K562 (cell line): ENCODE data around the gene ZBTB44. TPM values are rescaled to one million over a fixed set of nuclear protein-coding genes. Genes with fewer than 3 reads are reported as not detected.

Experiments
- ARID2 ChIP-seq: fragments of 450-650 bp; IDR thresholded peaks from 2 replicates; pipeline ENCODE4 v1.6.1; 2017; ENCODE audit warnings: antibody characterized with exemption, mild to moderate bottlenecking
- CC2D1A ChIP-seq: fragments of 450-650 bp; IDR thresholded peaks from 2 replicates; pipeline ENCODE4 v1.6.1; 2017; ENCODE audit warnings: mild to moderate bottlenecking
- CEBPG ChIP-seq, 3 experiments: fragments of 200-800 bp in 1 of 3; sonication (Bioruptor generic) in 1 of 3; sonication (generic) in 1 of 3; formaldehyde crosslinking in 1 of 3; IDR thresholded peaks in 2 of 3; conservative IDR thresholded peaks in 1 of 3; 2 replicates each; pipeline versions ENCODE4 v1.6.1 to v1.8.0; 2016 to 2022; ENCODE audit warnings: missing compliant biosample characterization in 2 of 3, missing genetic modification characterization in 2 of 3, mild to moderate bottlenecking in 1 of 3, missing genetic modification reagents in 1 of 3
- DACH1 ChIP-seq: fragments of 450-650 bp; IDR thresholded peaks from 2 replicates; pipeline ENCODE4 v1.6.1; 2018; ENCODE audit not compliant: partially characterized antibody
- EHMT2 ChIP-seq: fragments of 450-650 bp; IDR thresholded peaks from 2 replicates; pipeline ENCODE4 v1.6.1; 2018; ENCODE audit warnings: antibody characterized with exemption
- EWSR1 ChIP-seq: fragments of 450-650 bp; IDR thresholded peaks from 2 replicates; pipeline ENCODE4 v1.6.1; 2018; ENCODE audit warnings: borderline replicate concordance, mild to moderate bottlenecking, low read depth, moderate library complexity; ENCODE audit not compliant: partially characterized antibody
- FUS ChIP-seq: fragments of 200-400 bp; formaldehyde crosslinking; optimal IDR thresholded peaks from 2 replicates; pipeline ENCODE3; 2017; ENCODE audit warnings: low read depth, low read length
- HCFC1 ChIP-seq: IDR thresholded peaks from 2 replicates; pipeline ENCODE4 v1.6.1; 2012; ENCODE audit warnings: low read depth, low read length, improper control_type of control experiment
- LCOR ChIP-seq: sonication (generic); formaldehyde crosslinking; IDR thresholded peaks from 2 replicates; pipeline ENCODE4 v1.8.0; 2022; ENCODE audit warnings: mild to moderate bottlenecking, missing genetic modification reagents
- MAFF ChIP-seq: IDR thresholded peaks from 2 replicates; pipeline ENCODE4 v1.6.1; 2012; ENCODE audit warnings: low read length, improper control_type of control experiment
- NR2C1 ChIP-seq, 2 experiments: fragments of 450-650 bp; IDR thresholded peaks; 2 replicates each; pipeline ENCODE4 v1.6.1; 2017; ENCODE audit warnings: mild to moderate bottlenecking in 2 of 2, antibody characterized with exemption in 1 of 2, inconsistent platforms in 1 of 2, missing compliant biosample characterization in 1 of 2, missing genetic modification characterization in 1 of 2
- POLR2H ChIP-seq: IDR thresholded peaks from 2 replicates; pipeline ENCODE4 v1.6.1; 2016; ENCODE audit warnings: missing genetic modification characterization, low read depth, mild to moderate bottlenecking, control low read depth, missing compliant biosample characterization, moderate library complexity
- RCOR1 ChIP-seq, 2 experiments: IDR thresholded peaks; 2 replicates each; pipeline ENCODE4 v1.6.1; 2012; ENCODE audit warnings: low read depth in 2 of 2, low read length in 2 of 2, borderline replicate concordance in 1 of 2, improper control_type of control experiment in 1 of 2
- SIN3B ChIP-seq: fragments of 450-650 bp; IDR thresholded peaks from 2 replicates; pipeline ENCODE4 v1.6.1; 2017; ENCODE audit warnings: low read depth, mild to moderate bottlenecking, moderate library complexity
- SLC30A9 ChIP-seq: fragments of 250-450 bp; sonication (Bioruptor Pico); IDR thresholded peaks from 2 replicates; pipeline ENCODE4 v1.8.0; 2022; ENCODE audit warnings: mild to moderate bottlenecking, moderate library complexity
- THRAP3 ChIP-seq: fragments of 450-650 bp; IDR thresholded peaks from 2 replicates; pipeline ENCODE4 v1.6.1; 2016; ENCODE audit warnings: mild to moderate bottlenecking, inconsistent platforms, borderline replicate concordance
- TRIM24 ChIP-seq, 2 experiments: fragments of 450-650 bp; IDR thresholded peaks; 2 replicates each; pipeline ENCODE4 v1.6.1; 2016
- U2AF1 ChIP-seq: fragments of 200-400 bp; formaldehyde crosslinking; optimal IDR thresholded peaks from 2 replicates; pipeline ENCODE3; 2017; ENCODE audit warnings: mild to moderate bottlenecking, low read depth, low read length, moderate library complexity
- VEZF1 ChIP-seq: fragments of 200-800 bp; sonication (Bioruptor generic); IDR thresholded peaks from 2 replicates; pipeline ENCODE4 v1.6.1; 2017; ENCODE audit warnings: missing genetic modification characterization, missing compliant biosample characterization
- ZNF263 ChIP-seq: sonication (generic); formaldehyde crosslinking; IDR thresholded peaks from 2 replicates; pipeline ENCODE4 v1.8.0; 2022; ENCODE audit warnings: mild to moderate bottlenecking, missing genetic modification reagents, borderline replicate concordance
- ZNF324 ChIP-seq: fragments of 250-450 bp; sonication (Bioruptor Pico); IDR thresholded peaks from 2 replicates; pipeline ENCODE4 v1.4.0; 2020; ENCODE audit warnings: mild to moderate bottlenecking
- ZNF512 ChIP-seq: IDR thresholded peaks from 2 replicates; pipeline ENCODE4 v1.6.1; 2016; ENCODE audit warnings: missing genetic modification characterization, missing compliant biosample characterization
- ZSCAN29 ChIP-seq: fragments of 450-650 bp; IDR thresholded peaks from 2 replicates; pipeline ENCODE4 v1.6.1; 2017
- polyA plus RNA-seq, 8 experiments: library from polyadenylated mRNA; depleted of rRNA in 4 of 8; stranded (reverse) in 5 of 8; unstranded in 3 of 8; fragments of >200 nt; fragmentation: Nextera tagmentation in 2 of 8; fragmentation: Illumina TruSeq in 1 of 8; extraction: Ambion mirVana in 2 of 8; extraction: Trizol in 1 of 8; gene quantifications; 2 replicates each; pipeline versions ENCODE4 v1.2.1 to v1.2.3, GENCODE V29; 2011 to 2014; ENCODE audit warnings: inconsistent platforms in 1 of 8, missing spikeins in 1 of 8
- total RNA-seq, 7 experiments: library from RNA; depleted of rRNA in 6 of 7; stranded (reverse); fragments of >200 nt in 6 of 7; fragmentation: Illumina TruSeq in 2 of 7; extraction: Trizol in 2 of 7; gene quantifications; 2 replicates each; pipeline versions ENCODE4 v1.2.1 to v1.2.3, GENCODE V29; 2011 to 2021; ENCODE audit warnings: low replicate concordance in 1 of 7
- TF ChIP-seq, protein P1 (sequence below): fragments of 250-450 bp; sonication (Bioruptor Pico); IDR thresholded peaks from 2 replicates; pipeline ENCODE4 v1.5.0; 2021; ENCODE audit warnings: mild to moderate bottlenecking, borderline replicate concordance

Gene ZBTB44
- total and polyA plus RNA-seq, 9 of the 15 experiments (the other 6 are each of a cell fraction or from before 2014, with no cell fraction given): 4.7 to 27.1 (median 17.3) TPM

GRCh38 chr11:130213143-130213978 lies 101.4 kb downstream of the ZBTB44 start (continued):
- no peak for TF ChIP-seq U2AF1
- TF ChIP-seq THRAP3: no peak
- TF ChIP-seq ZNF324 (CRISPR knock-in tag): no peak
- no peak for TF ChIP-seq EWSR1
- TF ChIP-seq CEBPG (CRISPR knock-in tag; IDR thresholded peaks at IDR 0.05): no peak
- no peak for TF ChIP-seq CEBPG (tag; conservative IDR thresholded peaks at IDR 0.05 in 1 of 2, IDR thresholded peaks at IDR 0.05 in 1 of 2)
- peak; percentile 63; the same call in 1 of the 2 replicates for TF ChIP-seq CC2D1A
- TF ChIP-seq NR2C1 (IDR thresholded peaks at IDR 0.05): no peak
- no peak for TF ChIP-seq NR2C1 (tag; IDR thresholded peaks at IDR 0.05)
- no peak for TF ChIP-seq ZNF512 (tag)
- TF ChIP-seq ARID2: peak; percentile 65; the same call in 1 of the 2 replicates
- no peak for TF ChIP-seq FUS
- TF ChIP-seq LCOR: no peak
- no peak for TF ChIP-seq EHMT2
- no peak for TF ChIP-seq SLC30A9 (CRISPR knock-in tag)
- TF ChIP-seq VEZF1: peak; percentile 89
- TF ChIP-seq POLR2H (tag): no peak
- 0 out of 2 replicates have a peak, but pooled peaks have one; percentile 13 for TF ChIP-seq HCFC1
- TF ChIP-seq TRIM24 (IDR thresholded peaks at IDR 0.05): no peak
- TF ChIP-seq RCOR1 (IDR thresholded peaks at IDR 0.05; ENCODE audit: borderline replicate concordance in 1 of 2, low read depth in 2 of 2, low read length in 2 of 2): 0 out of 4 replicates have a peak, but pooled peaks of 1 of the 2 experiments have one; percentile 17
- no peak for TF ChIP-seq MAFF
- TF ChIP-seq, protein P1, sequence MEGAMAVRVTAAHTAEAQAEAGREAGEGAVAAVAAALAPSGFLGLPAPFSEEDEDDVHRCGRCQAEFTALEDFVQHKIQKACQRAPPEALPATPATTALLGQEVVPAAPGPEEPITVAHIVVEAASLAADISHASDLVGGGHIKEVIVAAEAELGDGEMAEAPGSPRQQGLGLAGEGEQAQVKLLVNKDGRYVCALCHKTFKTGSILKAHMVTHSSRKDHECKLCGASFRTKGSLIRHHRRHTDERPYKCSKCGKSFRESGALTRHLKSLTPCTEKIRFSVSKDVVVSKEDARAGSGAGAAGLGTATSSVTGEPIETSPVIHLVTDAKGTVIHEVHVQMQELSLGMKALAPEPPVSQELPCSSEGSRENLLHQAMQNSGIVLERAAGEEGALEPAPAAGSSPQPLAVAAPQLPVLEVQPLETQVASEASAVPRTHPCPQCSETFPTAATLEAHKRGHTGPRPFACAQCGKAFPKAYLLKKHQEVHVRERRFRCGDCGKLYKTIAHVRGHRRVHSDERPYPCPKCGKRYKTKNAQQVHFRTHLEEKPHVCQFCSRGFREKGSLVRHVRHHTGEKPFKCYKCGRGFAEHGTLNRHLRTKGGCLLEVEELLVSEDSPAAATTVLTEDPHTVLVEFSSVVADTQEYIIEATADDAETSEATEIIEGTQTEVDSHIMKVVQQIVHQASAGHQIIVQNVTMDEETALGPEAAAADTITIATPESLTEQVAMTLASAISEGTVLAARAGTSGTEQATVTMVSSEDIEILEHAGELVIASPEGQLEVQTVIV: no peak
- no peak for TF ChIP-seq ZSCAN29
- no peak for TF ChIP-seq DACH1
- TF ChIP-seq SIN3B: no peak
- TF ChIP-seq ZNF263: no peak
